Stimulated activated CD4-positive, alpha-beta T cell treated with anti-CD3 and anti-CD28 coated beads, Interleukin-4, amount 100 ng/mL, for 24 hours (primary cell): ENCODE data around the gene PPP3R2.
"Not testable (repeated sequence)": the region's sequence is repeated elsewhere in the genome, so short reads cannot be mapped to it uniquely, and the experiment has no call there.

Source experiments
- DNase-seq: peaks from one replicate; pipeline ENCODE4 v3.0.0-alpha.2; 2020

PPP3R2 gene

DNA sequence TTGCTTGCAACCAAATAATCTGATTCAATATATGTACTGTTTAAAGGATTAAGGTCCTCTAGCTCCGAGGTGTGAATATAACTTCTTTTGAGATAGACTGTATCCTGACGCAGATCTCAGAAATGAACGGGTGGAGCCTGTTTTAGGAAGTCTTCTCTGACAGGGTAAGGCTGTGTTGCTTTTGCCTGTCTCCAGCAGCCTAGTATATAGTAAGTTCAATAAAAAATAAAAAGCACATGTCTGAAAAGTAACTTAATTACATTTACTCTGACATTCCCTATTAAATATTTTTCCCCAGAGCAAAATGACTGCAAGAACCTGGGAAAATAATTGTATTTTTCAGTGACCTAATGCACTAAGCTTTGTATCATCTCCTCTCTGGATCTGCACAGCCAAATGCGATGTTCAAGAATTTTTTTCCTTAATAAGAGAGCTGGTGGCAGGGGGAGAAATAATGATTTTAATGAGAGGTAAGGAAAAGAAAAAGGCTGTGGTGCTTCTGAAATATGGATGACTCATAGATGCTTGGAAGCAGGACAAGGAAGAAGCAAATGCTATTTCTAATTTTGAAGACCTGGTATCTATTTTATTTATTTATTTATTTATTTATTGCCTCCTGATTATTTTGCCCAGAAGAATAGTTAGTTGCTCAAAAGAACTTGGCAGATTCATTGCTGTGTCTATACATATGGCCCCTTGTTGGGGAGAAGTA lies 7.3 kb downstream of the PPP3R2 start:
- no peak for DNase-seq

DNA sequence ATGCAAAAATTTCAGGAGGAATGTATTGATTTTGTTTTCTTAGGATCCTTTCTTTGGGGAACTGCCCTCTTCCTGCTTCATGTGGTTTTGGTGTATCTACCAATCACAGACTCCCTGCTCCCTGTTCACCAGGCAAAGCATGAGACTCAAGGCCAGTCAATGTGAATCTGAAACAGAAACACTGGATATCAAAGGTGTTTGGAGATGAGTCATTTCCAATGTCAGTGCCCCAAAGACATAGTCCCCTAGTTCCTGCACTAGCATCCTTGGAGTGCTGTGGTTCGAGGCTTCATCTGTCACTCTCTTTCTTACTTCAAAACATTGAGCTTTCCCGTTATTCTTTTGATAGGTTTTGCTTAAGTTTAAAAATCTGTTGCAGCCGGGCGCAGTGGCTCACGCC lies 8.1 kb downstream of the PPP3R2 start:
- no peak for DNase-seq

- DNase-seq = no peak
Observed at GRCh38 chr9:101585740-101586139, 9.0 kb downstream of the PPP3R2 start.

DNA sequence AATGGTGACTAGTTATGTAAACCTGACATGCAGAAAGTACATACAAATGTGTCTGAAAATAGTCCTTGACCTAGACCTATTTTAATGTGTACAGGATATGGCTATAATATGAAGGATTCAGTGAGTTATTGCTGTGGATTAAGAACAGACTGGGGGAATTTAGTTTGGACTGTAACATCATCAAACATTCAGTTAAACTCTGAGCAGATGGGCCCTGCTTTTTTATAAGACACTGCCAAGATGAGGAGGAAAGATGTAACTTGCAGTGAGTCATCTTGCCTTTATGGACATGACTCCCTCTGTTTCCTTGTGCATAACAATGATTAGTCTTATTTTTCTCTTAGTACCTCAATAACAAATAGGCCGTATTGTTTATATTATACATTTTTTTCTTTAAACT lies 12.2 kb downstream of the PPP3R2 start:
- no peak for DNase-seq

- DNase-seq = no peak
Observed at GRCh38 chr9:101579711-101580545, 14.8 kb downstream of the PPP3R2 start.

- no peak for DNase-seq
Observed at GRCh38 chr9:101578378-101578777, 16.4 kb downstream of the PPP3R2 start.

GRCh38 chr9:101574731-101575333 lies 19.9 kb downstream of the PPP3R2 start:
- no peak for DNase-seq

- no peak for DNase-seq
Observed at GRCh38 chr9:101572316-101572715, 22.5 kb downstream of the PPP3R2 start.

DNA sequence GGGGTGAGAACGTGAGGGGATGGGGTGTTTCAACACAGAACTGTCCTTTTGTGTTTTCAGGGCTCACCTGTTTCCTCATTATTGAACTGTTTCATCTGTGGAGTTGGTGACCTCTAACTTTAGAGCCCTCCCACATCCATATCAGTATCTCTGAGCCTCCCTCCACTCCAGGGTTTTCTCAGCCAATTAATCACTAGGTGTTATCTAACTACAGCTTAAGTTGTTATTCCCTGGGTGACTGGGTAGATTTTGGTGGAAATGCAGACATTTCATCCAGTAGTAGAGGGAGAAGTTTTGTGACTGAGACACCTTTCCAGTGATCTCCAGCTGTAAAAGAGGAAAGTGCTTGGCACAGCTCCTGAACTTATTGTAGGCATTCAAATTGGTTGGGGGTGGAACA lies 23.7 kb downstream of the PPP3R2 start:
- no peak for DNase-seq

GRCh38 chr9:101569741-101570501 lies 24.8 kb downstream of the PPP3R2 start:
- no peak for DNase-seq

- DNase-seq = no peak
Observed at GRCh38 chr9:101567725-101568350, 26.9 kb downstream of the PPP3R2 start.

DNA sequence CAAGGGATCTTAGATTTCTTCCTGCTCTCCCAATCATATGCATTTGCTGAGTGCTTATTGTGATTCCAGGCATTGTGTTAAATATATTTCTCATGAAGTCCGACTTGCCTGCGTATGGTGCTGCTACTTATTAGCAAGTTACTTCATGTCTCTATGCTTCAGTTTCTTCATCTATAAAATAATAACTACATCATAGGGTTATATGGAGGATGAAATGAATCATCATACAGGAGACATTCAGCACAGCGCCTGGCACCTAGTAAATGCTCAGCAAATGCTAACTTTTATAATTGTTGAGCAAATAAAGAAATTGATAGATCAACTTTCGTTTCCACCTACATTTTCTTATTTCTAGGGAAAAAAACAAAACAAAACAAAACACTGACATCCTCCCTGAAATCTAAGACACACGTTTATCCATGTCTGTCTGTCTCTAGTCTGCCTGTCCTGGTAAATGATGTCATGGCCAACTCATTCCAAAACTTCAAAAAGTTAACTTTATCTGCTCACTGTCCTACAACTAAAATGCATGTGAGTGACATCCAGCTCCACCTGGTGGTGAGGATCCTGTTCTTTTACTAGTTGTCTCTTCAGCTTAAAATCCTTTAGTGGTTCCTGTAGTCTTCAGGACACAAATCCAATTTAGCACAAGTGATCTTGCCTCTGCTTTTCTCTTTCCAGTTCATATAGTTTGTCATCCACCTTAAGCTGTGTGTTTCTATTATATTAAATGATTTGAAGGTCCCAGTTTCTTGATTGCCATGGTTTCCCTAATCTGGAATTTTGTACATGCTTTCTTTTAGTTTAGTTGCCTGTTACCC lies 27.7 kb downstream of the PPP3R2 start:
- DNase-seq = peak; percentile 34

- DNase-seq = no peak
Observed at GRCh38 chr9:101564252-101564651, 30.5 kb downstream of the PPP3R2 start.

GRCh38 chr9:101562966-101563365 lies 31.8 kb downstream of the PPP3R2 start:
- no peak for DNase-seq

DNA sequence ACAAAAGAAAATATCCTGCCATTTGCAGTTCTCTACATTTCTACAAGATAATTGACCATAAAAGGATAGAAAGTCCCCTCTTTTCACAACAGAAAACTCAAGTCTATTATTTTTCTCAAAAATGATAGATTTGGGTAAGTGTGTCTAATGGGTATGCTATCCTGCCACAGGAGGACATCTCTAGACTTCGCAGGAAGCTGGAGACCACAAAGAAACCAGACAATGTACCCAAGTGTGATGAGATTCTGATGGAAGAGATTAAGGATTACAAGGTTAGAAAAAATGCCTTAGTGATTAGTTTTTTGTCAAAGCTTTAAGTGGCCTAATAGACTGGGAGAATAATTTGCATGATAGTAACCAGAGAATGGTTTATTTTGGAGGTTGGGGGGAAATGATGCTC lies 33.0 kb downstream of the PPP3R2 start:
- DNase-seq = no peak

DNA sequence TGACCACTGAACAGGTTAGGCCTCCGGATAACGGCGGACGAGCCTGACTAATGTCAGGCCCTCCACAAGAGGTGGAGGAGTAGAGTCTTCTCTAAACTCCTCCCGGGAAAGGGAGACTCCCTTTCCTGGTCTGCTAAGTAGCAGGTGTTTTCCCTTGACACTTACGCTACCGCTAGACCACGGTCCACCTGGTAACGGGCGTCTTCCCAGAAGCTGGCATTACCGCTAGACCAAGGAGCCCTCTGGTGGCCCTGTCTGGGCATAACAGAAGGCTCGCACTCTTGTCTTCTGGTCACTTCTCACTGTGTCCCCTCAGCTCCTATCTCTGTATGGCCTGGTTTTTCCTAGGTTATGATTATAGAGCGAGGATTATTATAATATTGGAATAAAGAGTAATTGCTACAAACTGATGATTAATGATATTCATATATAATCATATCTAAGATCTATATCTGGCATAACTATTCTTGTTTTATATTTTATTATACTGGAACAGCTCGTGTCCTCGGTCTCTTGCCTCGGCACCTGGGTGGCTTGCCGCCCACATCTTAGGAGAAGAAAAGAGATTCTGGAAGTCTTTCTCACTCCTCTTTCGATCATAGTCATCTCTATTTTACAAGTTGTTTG lies 45.2 kb downstream of the PPP3R2 start:
- DNase-seq = not testable (repeated sequence)

- DNase-seq = no peak
Observed at GRCh38 chr9:101543098-101543735, 51.6 kb downstream of the PPP3R2 start.
